Astrocyte (in vitro differentiated cells and primary cell): ENCODE data around the gene RGL1.

ENCODE experiments used
- EZH2 ChIP-seq: IDR thresholded peaks from 2 replicates; pipeline ENCODE4 v1.6.1; 2012; ENCODE audit warnings: mild to moderate bottlenecking, low read length, inconsistent platforms; ENCODE audit not compliant: insufficient read depth
- TF ChIP-seq, protein P1 (sequence below): IDR thresholded peaks from 2 replicates; pipeline ENCODE4 v1.5.1; 2011; ENCODE audit warnings: low read depth, mild to moderate bottlenecking, inconsistent platforms, low read length, moderate library complexity; ENCODE audit not compliant: insufficient read depth

DNA sequence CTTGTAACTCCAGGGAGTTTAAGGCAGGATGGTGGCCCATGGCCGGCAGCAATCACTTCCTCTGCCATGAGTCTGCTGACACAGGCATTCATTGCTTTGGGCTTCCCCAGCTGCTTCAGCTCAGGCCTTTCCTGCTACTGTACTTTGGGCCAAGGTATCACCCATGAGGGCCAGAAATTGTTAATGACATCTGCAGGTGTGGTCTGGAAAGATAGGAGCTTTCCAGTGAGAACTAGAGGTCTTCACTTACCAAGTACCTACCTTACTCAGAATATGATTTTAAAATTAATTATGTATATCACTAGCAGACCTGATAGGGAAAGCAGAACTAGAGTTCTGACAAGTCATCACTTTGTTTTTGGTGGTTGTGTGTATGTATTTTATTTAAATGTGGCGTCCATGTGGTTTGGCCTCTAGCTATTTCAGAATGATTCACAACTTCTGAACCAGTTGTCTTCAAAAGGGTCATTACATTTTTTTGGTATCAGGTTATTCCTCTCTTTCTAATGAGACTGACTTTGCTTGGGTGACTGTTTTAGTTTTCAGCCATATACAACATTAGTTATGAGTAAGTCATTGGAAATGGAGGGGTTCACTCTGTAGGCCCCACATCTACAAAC lies 2.7 kb downstream of the RGL1 start:
- TF ChIP-seq, protein P1, sequence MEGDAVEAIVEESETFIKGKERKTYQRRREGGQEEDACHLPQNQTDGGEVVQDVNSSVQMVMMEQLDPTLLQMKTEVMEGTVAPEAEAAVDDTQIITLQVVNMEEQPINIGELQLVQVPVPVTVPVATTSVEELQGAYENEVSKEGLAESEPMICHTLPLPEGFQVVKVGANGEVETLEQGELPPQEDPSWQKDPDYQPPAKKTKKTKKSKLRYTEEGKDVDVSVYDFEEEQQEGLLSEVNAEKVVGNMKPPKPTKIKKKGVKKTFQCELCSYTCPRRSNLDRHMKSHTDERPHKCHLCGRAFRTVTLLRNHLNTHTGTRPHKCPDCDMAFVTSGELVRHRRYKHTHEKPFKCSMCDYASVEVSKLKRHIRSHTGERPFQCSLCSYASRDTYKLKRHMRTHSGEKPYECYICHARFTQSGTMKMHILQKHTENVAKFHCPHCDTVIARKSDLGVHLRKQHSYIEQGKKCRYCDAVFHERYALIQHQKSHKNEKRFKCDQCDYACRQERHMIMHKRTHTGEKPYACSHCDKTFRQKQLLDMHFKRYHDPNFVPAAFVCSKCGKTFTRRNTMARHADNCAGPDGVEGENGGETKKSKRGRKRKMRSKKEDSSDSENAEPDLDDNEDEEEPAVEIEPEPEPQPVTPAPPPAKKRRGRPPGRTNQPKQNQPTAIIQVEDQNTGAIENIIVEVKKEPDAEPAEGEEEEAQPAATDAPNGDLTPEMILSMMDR = no peak
- no peak for TF ChIP-seq EZH2
